Glutamatergic neuron (in vitro differentiated cells): ENCODE data around the gene UGT1A10. TPM values are rescaled to one million over a fixed set of nuclear protein-coding genes. Genes with fewer than 3 reads are reported as not detected.

ENCODE experiments used
- DNase-seq: peaks from one replicate; pipeline ENCODE4 v3.0.0; 2022
- H3K27ac Mint-ChIP-seq: one replicate; pipeline ENCODE4 v1.8.0; 2020; ENCODE audit warnings: mild to moderate bottlenecking, mixed read lengths, inconsistent platforms; ENCODE audit not compliant: unreplicated experiment
- H3K27me3 Mint-ChIP-seq: one replicate; pipeline ENCODE4 v1.8.0; 2020; ENCODE audit warnings: mild to moderate bottlenecking, moderate library complexity, mixed read lengths, inconsistent platforms; ENCODE audit not compliant: unreplicated experiment
- H3K36me3 Mint-ChIP-seq: one replicate; pipeline ENCODE4 v1.8.0; 2020; ENCODE audit warnings: mild to moderate bottlenecking, mixed read lengths, inconsistent platforms; ENCODE audit not compliant: unreplicated experiment
- H3K4me1 Mint-ChIP-seq: one replicate; pipeline ENCODE4 v1.8.0; 2020; ENCODE audit warnings: mild to moderate bottlenecking, low read depth, mixed read lengths, inconsistent platforms; ENCODE audit not compliant: unreplicated experiment
- H3K4me3 Mint-ChIP-seq: one replicate; pipeline ENCODE4 v1.8.0; 2020; ENCODE audit warnings: mild to moderate bottlenecking, mixed read lengths, inconsistent platforms; ENCODE audit not compliant: unreplicated experiment
- H3K9me3 Mint-ChIP-seq: one replicate; pipeline ENCODE4 v1.8.0; 2020; ENCODE audit warnings: mild to moderate bottlenecking, moderate library complexity, mixed read lengths, inconsistent platforms; ENCODE audit not compliant: unreplicated experiment
- CTCF ChIP-seq: fragments of 200-600 bp; sonication (generic); IDR thresholded peaks from one replicate; pipeline ENCODE4 v1.5.0; 2021; ENCODE audit not compliant: partially characterized antibody, unreplicated experiment
- total RNA-seq: library from RNA; stranded (reverse); fragmentation: NEBNext Ultra II Directional; extraction: Animal tissue kit (Norgen Biotek cat#: 25700); gene quantifications from one replicate; pipeline ENCODE4 v1.2.1, GENCODE V29; 2021; ENCODE audit not compliant: unreplicated experiment

The UGT1A10 gene
- total RNA-seq, 1 donor from 2014 or later, result not detected

- Mint-ChIP-seq H3K4me3 (no peak overlapping the region), H3K27me3 (peaks cover 5% of the 10 kb centered on the region), H3K36me3 (no peaks in the 10 kb centered on the region), H3K27ac (no peak overlapping the region), H3K4me1 (peaks cover 3% of the 10 kb centered on the region), H3K9me3 (peaks cover 1% of the 10 kb centered on the region)
- DNase-seq, result no peak
- TF ChIP-seq CTCF, result no peak
Observed at GRCh38 chr2:233815861-233816260, 179.6 kb downstream of the UGT1A10 start.

GRCh38 chr2:233816334-233816733 is 180.1 kb downstream of the UGT1A10 start:
- H3K27ac Mint-ChIP-seq, result no peak overlapping the region
- H3K4me1 Mint-ChIP-seq, result peaks cover 3% of the 10 kb centered on the region
- DNase-seq, result no peak
- peaks cover 4% of the 10 kb centered on the region for H3K9me3 Mint-ChIP-seq
- no peak for TF ChIP-seq CTCF
- no peaks in the 10 kb centered on the region for H3K36me3 Mint-ChIP-seq
- no peak overlapping the region for H3K4me3 Mint-ChIP-seq
- peaks cover 7% of the 10 kb centered on the region for H3K27me3 Mint-ChIP-seq

- Mint-ChIP-seq H3K4me1 (peaks cover 3% of the 10 kb centered on the region), H3K36me3 (no peaks in the 10 kb centered on the region)
- no peak for DNase-seq
Observed at GRCh38 chr2:233816771-233817170, 180.5 kb downstream of the UGT1A10 start.

GRCh38 chr2:233817361-233817911 is 181.2 kb downstream of the UGT1A10 start:
- Mint-ChIP-seq H3K4me3 (no peak overlapping the region), H3K27ac (no peak overlapping the region)

More at GRCh38 chr2:233816771-233817170, 180.5 kb downstream of the UGT1A10 start:
- Mint-ChIP-seq H3K4me3 (no peak overlapping the region), H3K27me3 (peaks cover 7% of the 10 kb centered on the region), H3K9me3 (peaks cover 4% of the 10 kb centered on the region), H3K27ac (no peak overlapping the region)
- TF ChIP-seq CTCF, result no peak

More at GRCh38 chr2:233817361-233817911, 181.2 kb downstream of the UGT1A10 start:
- TF ChIP-seq CTCF, result no peak
- no peak for DNase-seq
- H3K9me3 Mint-ChIP-seq, result peaks cover 4% of the 10 kb centered on the region
- H3K4me1 Mint-ChIP-seq, result peaks cover 3% of the 10 kb centered on the region
- H3K27me3 Mint-ChIP-seq, result peaks cover 7% of the 10 kb centered on the region
- H3K36me3 Mint-ChIP-seq, result no peaks in the 10 kb centered on the region
